T-cell (primary cell): ENCODE data around the gene UGT1A1. TPM values are rescaled to one million over a fixed set of nuclear protein-coding genes. Genes with fewer than 3 reads are reported as not detected.
"Not testable (repeated sequence)": the region's sequence is repeated elsewhere in the genome, so short reads cannot be mapped to it uniquely, and the experiment has no call there.

Experiments
- ATAC-seq, 4 experiments: fragments of 200-7000 bp in 3 of 4; fragments of 150-1000 bp in 1 of 4; cut with Tn5 transposase; replicated peaks in 1 of 4; 1 replicate in 3 of 4; 2 replicates in 1 of 4; pipeline ENCODE4 v1.10.0; 2021; ENCODE audit warnings: moderate library complexity in 3 of 4, mild to moderate bottlenecking in 2 of 4, moderate number of reproducible peaks in 1 of 4
- CTCF ChIA-PET, 2 donors: fragments of 300-600 bp; sonication (Branson Sonifier 250); formaldehyde crosslinking; loops; one replicate each; lab custom pipeline; 2022; ENCODE audit warnings: antibody characterized with exemption in 2 of 2; lab: Charles Lee
- POLR2A ChIA-PET, 2 donors: fragments of 300-600 bp; sonication (Branson Sonifier 250); formaldehyde crosslinking; loops; one replicate each; lab custom pipeline; 2022; ENCODE audit warnings: antibody characterized with exemption in 2 of 2; lab: Charles Lee
- DNase-seq, 35 experiments: peaks; one replicate each; pipeline versions ENCODE4 v3.0.0 to v3.0.0-alpha.2; 2013 to 2023
- H3K27ac ChIP-seq: one replicate; pipeline ENCODE4 v1.5.1; 2013; ENCODE audit warnings: low read length
- H3K27me3 ChIP-seq, 2 experiments: replicated peaks in 1 of 2; 1 replicate in 1 of 2; 2 replicates in 1 of 2; pipeline versions ENCODE4 v1.6.1 to v1.7.0; 2013; ENCODE audit warnings: low read length in 1 of 2, mixed read lengths in 1 of 2; ENCODE audit not compliant: control insufficient read depth in 2 of 2, insufficient read depth in 2 of 2; ENCODE audit errors: extremely low read depth in 1 of 2
- H3K36me3 ChIP-seq, 2 donors: 1 replicate in 1 of 2; 2 replicates in 1 of 2; pipeline versions ENCODE4 v1.6.1 to v1.7.0; 2013; ENCODE audit warnings: low read length in 1 of 2; ENCODE audit not compliant: control insufficient read depth in 2 of 2, insufficient read depth in 1 of 2; ENCODE audit errors: extremely low read depth in 1 of 2
- H3K4me1 ChIP-seq, 2 experiments: 1 replicate in 1 of 2; 2 replicates in 1 of 2; pipeline versions ENCODE4 v1.6.1 to v1.7.0; 2013; ENCODE audit warnings: low read length in 2 of 2, mixed read lengths in 1 of 2; ENCODE audit not compliant: insufficient read depth in 2 of 2, control insufficient read depth in 1 of 2; ENCODE audit errors: extremely low read depth in 1 of 2
- H3K4me3 ChIP-seq, 2 donors: 1 replicate in 1 of 2; 2 replicates in 1 of 2; pipeline versions ENCODE4 v1.5.1 to v1.7.0; 2013; ENCODE audit warnings: mild to moderate bottlenecking in 2 of 2, low read length in 1 of 2, moderate library complexity in 1 of 2; ENCODE audit not compliant: control insufficient read depth in 1 of 2; ENCODE audit errors: extremely low read depth in 1 of 2
- H3K9me3 ChIP-seq: 2 replicates; pipeline ENCODE4 v1.7.0; 2013
- H3K27ac Mint-ChIP-seq, 2 donors: one replicate each; pipeline ENCODE4 v1.8.0; 2020 to 2021; ENCODE audit warnings: mild to moderate bottlenecking in 2 of 2, mixed read lengths in 2 of 2
- H3K27me3 Mint-ChIP-seq, 2 donors: one replicate each; pipeline ENCODE4 v1.8.0; 2021 to 2022; ENCODE audit warnings: mixed read lengths in 2 of 2
- H3K36me3 Mint-ChIP-seq: one replicate; pipeline ENCODE4 v1.8.0; 2021; ENCODE audit warnings: mixed read lengths
- H3K4me1 Mint-ChIP-seq, 3 donors: one replicate each; pipeline ENCODE4 v1.8.0; 2020 to 2022; ENCODE audit warnings: mixed read lengths in 3 of 3, mild to moderate bottlenecking in 1 of 3
- H3K4me3 Mint-ChIP-seq, 3 donors: one replicate each; pipeline ENCODE4 v1.8.0; 2020 to 2022; ENCODE audit warnings: mild to moderate bottlenecking in 3 of 3, mixed read lengths in 3 of 3, moderate library complexity in 3 of 3
- H3K9me3 Mint-ChIP-seq, 3 donors: one replicate each; pipeline ENCODE4 v1.8.0; 2020 to 2022; ENCODE audit warnings: mixed read lengths in 3 of 3
- WGBS: methylation state at CpG from one replicate; pipeline ENCODE4 v1.1.5; 2013; ENCODE audit warnings: missing lambda C conversion rate; ENCODE audit not compliant: insufficient coverage; 5-methylcytosine and 5-hydroxymethylcytosine counted together
- total RNA-seq, 35 experiments: library from RNA in 6 of 35; stranded (reverse) in 6 of 35; fragments of 120-200 nt in 1 of 35; gene quantifications; one replicate each; pipeline versions ENCODE4 v1.2.1 to v1.2.4 and lab custom pipeline; 2013 to 2026

Gene UGT1A1
- total RNA-seq, 5 donors from 2014 or later (not counting 1 experiment from before 2014, with no cell fraction given): not detected

DNA sequence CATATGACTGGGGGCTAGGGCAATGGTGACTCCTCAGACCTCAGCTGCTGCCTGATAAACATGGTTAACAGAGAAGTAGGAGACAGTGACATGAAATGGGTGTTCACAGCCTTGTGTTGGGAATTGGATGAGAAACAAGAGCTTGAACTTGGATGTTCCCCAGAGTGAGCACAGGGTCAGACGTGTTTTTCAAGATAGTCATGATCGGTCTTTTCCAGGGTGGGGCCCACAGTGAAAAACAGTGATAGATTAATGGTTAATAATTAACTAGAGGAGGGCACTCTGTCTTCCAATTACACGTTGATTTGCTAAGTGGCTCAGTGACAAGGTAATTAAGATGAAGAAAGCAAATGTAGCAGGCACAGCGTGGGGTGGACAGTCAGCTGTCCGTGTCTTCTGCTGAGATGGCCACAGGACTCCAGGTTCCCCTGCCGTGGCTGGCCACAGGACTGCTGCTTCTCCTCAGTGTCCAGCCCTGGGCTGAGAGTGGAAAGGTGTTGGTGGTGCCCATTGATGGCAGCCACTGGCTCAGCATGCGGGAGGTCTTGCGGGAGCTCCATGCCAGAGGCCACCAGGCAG lies 31.3 kb upstream of the UGT1A1 start, which contains the start of gene UGT1A3:
UGT1A3 (plus strand) TSS at position 320 of the 579 bp plus-strand sequence; CDS start at position 405, 85 bp downstream.
- Histone ChIP-seq H3K9me3 (no peaks in the 10 kb centered on the region), H3K27me3 (peaks cover 0 to 15% of the 10 kb centered on the region in 2 experiments), H3K27ac (no peak within 1 kb of the TSS), H3K4me1 (no peaks in the 10 kb centered on the region), H3K36me3 (no peaks in the 10 kb centered on the region), H3K4me3 (no peak within 1 kb of the TSS)
- DNase-seq: no peak
- no peaks in the 10 kb centered on the region for H3K4me1 Mint-ChIP-seq
- ATAC-seq: no peak
- H3K4me3 Mint-ChIP-seq: no peak within 1 kb of the TSS
- H3K9me3 Mint-ChIP-seq: no peaks in the 10 kb centered on the region
- no peak within 1 kb of the TSS for H3K27ac Mint-ChIP-seq
- WGBS: 73% methylated on average over 5 of the region's 8 CpGs
- H3K36me3 Mint-ChIP-seq: no peaks in the 10 kb centered on the region
- CTCF ChIA-PET: no interaction called here
- H3K27me3 Mint-ChIP-seq: peaks cover 13 to 29% of the 10 kb centered on the region in 2 donors
- POLR2A ChIA-PET: no interaction called here

DNA sequence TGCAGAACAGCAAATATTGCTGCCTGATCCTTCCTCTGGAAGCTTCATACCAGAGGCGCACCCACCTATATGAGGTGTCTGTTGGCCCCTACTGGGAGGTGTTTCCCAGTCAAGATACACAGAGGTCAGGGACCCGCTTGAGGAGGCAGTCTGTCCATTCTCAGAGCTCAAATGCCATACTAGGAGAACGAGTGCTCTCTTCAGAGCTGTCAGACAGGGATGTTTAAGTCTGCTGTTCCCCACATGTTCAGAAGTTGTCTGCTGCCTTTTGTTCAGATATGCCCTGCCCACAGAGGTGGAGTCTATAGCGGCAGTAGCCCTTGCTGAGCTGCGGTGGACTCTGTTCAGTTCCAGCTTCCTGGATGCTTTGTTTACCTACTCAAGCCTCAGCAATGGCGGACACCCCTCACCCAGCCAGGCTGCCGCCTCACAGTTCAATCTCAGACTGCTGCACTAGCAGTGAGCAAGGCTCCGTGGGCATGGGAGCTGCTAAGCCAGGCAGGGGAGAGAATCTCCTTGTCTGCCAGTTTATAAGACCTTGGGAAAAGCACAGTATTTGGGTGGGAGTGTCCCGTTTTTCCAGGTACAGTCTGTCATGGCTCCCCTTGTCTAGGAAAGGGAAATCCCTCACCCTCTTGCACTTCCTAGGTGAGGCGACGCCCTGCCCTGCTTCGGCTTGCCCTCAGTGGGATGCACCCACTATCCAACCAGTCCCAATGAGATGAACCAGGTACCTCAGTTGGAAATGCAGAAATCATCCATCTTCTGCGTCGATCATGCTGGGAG lies 23.0 kb upstream of the UGT1A1 start:
- H3K27ac ChIP-seq, DNase-seq, H3K36me3 Mint-ChIP-seq, H3K27me3 ChIP-seq, H3K9me3 ChIP-seq, H3K27ac Mint-ChIP-seq, H3K4me1 ChIP-seq, ATAC-seq, H3K9me3 Mint-ChIP-seq, H3K4me3 Mint-ChIP-seq, H3K4me3 ChIP-seq, H3K36me3 ChIP-seq, H3K4me1 Mint-ChIP-seq, POLR2A ChIA-PET: not testable (repeated sequence)
- H3K27me3 Mint-ChIP-seq: peaks cover 32 to 47% of the 10 kb centered on the region in 2 donors
- WGBS: 82% methylated on average over 11 of the region's 14 CpGs
- CTCF ChIA-PET: interaction anchor here in 1 of 2 donors (0.5 kb wide), 1 partner anchor 822 kb away, joined by 3 read pairs; no protein-coding TSS in a partner anchor

DNA sequence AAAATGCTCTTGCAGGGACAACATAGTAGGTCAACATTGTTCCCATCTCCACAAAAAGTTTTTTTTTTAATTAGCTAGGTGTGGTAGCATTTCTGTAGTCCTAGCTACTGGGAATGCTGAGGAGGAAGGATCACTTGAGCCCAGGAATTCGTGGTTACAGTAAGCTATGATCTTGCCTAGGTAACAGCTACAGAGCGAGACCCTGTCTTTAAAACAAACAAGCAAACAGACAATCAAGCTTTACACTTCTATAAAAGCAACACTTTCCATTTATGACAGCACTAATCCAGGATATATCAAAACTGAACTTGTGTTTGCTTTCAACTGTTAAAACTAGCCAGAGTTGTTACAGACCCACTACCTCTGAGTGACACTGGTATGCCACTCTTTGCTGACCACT lies 19.2 kb upstream of the UGT1A1 start:
- H3K27me3 ChIP-seq: peaks cover 0 to 17% of the 10 kb centered on the region in 2 experiments
- CTCF ChIA-PET: no interaction called here
- no peak for ATAC-seq
- no peak for DNase-seq
- no peak overlapping the region for H3K27ac ChIP-seq
- Mint-ChIP-seq H3K9me3 (no peaks in the 10 kb centered on the region), H3K4me1 (no peaks in the 10 kb centered on the region), H3K4me3 (no peak overlapping the region), H3K36me3 (no peaks in the 10 kb centered on the region), H3K27me3 (peaks cover 28 to 33% of the 10 kb centered on the region in 2 donors), H3K27ac (no peak overlapping the region)
- no peaks in the 10 kb centered on the region for H3K9me3 ChIP-seq
- H3K4me3 ChIP-seq: no peak overlapping the region
- POLR2A ChIA-PET: no interaction called here
- 60% methylated on average over 2 of the region's 2 CpGs for WGBS
- no peaks in the 10 kb centered on the region for H3K4me1 ChIP-seq
- H3K36me3 ChIP-seq: no peaks in the 10 kb centered on the region

DNA sequence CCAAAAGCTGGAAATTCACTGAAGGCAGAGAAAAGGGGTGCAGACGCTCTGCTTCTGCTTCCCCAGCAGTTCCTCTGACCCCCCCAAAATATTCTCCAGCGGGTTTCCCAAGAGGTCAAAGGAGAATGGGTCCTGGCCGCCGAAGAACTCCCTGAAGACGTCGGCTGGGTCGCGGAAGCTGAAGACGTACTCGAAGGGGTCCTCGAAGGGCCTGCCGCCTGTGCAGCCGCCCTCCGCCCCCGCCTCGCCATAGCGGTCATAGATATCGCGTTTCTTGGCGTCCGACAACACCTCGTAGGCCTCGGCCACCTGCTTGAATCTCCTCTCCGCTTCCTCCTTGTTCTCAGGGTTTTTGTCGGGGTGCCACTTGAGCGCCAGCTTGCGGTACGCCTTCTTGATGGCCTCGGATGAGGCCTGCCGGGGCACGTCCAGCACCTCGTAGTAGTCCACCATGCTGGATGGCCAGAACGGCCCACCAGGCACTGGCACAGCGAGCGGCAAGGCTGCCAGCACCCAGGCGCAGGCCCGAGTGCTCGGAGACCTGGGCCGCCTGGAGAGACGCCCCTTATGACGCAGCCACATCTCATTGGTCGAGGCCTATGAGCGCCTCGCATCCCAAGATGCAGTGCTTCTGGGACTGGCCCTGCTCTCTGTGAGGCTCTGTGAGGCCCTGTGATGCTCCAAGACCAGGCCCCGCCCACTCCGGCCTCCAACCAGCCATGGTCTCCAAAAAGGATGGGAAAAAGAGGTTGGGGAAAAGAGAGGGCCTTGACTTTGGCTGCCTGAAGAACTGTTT lies 16.4 kb upstream of the UGT1A1 start:
- Mint-ChIP-seq H3K4me1 (no peaks in the 10 kb centered on the region), H3K9me3 (no peaks in the 10 kb centered on the region), H3K36me3 (no peaks in the 10 kb centered on the region), H3K4me3 (no peak overlapping the region), H3K27ac (no peak overlapping the region), H3K27me3 (peaks cover 33 to 34% of the 10 kb centered on the region in 2 donors)
- DNase-seq (no peak), ATAC-seq (no peak)
- Histone ChIP-seq H3K27ac (no peak overlapping the region), H3K9me3 (no peaks in the 10 kb centered on the region), H3K4me3 (no peak overlapping the region), H3K4me1 (no peaks in the 10 kb centered on the region), H3K27me3 (peaks cover 0 to 18% of the 10 kb centered on the region in 2 experiments), H3K36me3 (no peaks in the 10 kb centered on the region)
- ChIA-PET CTCF (no interaction called here), POLR2A (no interaction called here)
- 91% methylated on average over 40 of the region's 46 CpGs for WGBS

DNA sequence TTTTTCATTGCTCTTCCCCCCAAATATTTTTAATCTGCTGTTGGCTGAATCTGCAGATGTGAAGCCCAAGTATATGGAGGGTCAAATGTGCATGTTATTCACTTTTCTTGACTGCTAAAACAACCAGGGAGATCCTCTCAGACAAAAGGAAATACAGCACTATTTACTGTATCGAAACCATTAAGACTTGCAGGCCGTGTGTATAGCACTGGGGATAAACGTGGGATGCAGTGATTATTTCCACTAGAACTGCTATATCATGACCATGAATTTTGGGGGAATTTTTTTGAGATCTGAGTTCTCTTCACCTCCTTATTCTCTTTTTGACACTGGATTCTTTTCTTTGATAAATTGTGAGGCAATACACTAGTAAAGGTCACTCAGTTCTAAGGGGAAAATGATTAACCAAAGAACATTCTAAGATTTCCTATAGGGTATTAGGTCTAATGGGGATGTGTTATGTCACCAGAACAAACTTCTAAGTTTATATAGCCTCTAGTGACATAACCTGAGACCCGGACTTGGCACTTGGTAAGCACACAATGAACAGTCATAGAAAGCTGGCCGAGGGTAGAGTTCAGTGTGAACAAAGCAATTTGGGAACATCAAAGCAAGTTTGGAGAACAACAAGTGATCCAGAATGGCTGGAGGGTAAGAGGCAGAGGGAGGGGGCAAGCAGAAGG lies 14.9 kb upstream of the UGT1A1 start:
- Histone ChIP-seq H3K36me3 (no peaks in the 10 kb centered on the region), H3K27ac (no peak overlapping the region), H3K9me3 (no peaks in the 10 kb centered on the region), H3K27me3 (peaks cover 0 to 18% of the 10 kb centered on the region in 2 experiments), H3K4me1 (no peaks in the 10 kb centered on the region), H3K4me3 (no peak overlapping the region)
- H3K27ac Mint-ChIP-seq: no peak overlapping the region
- H3K4me1 Mint-ChIP-seq: no peaks in the 10 kb centered on the region
- 79% methylated on average over 2 of the region's 5 CpGs for WGBS
- ATAC-seq (no peak), DNase-seq (no peak)
- peaks cover 3 to 8% (median 7%) of the 10 kb centered on the region in 3 donors for H3K9me3 Mint-ChIP-seq
- ChIA-PET CTCF (no interaction called here), POLR2A (no interaction called here)
- peaks cover 33 to 38% of the 10 kb centered on the region in 2 donors for H3K27me3 Mint-ChIP-seq
- no peaks in the 10 kb centered on the region for H3K36me3 Mint-ChIP-seq
- H3K4me3 Mint-ChIP-seq: no peak overlapping the region

DNA sequence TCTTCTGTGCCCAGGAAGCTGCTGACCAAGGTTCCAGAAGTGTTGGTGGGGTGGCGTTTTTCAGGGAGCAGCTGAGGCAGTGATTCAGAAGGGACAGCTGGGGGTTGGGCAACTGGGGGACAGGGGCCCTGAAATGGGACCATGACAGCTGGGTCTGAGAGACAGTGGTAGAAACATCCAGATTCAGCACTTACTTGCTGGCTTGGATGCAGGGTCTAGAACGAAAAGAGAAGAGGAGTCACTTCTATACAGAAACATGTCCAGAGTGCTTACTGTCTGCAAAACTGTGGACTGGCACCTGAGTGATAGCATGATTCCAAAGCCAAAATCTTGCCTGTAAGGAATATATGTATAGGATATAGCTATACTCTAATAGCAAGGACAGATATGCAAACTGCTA lies 14.2 kb upstream of the UGT1A1 start:
- peaks cover 0 to 22% of the 10 kb centered on the region in 2 experiments for H3K27me3 ChIP-seq
- H3K27ac Mint-ChIP-seq, POLR2A ChIA-PET, H3K4me3 ChIP-seq, ATAC-seq, H3K4me1 ChIP-seq, H3K4me3 Mint-ChIP-seq, H3K9me3 Mint-ChIP-seq, H3K36me3 ChIP-seq, H3K9me3 ChIP-seq, CTCF ChIA-PET, DNase-seq, H3K27ac ChIP-seq, H3K4me1 Mint-ChIP-seq, H3K36me3 Mint-ChIP-seq: not testable (repeated sequence)
- WGBS: no CpG with 5 or more reads among the region's 2 CpGs
- H3K27me3 Mint-ChIP-seq: peaks cover 33 to 37% of the 10 kb centered on the region in 2 donors
